Measurements from ENCODE around the gene EPSTI1.

- no peak for TF ChIP-seq CTCF (IDR thresholded peaks at IDR 0.05; ENCODE audit: borderline replicate concordance, extremely low read depth, low read length, poor library complexity, severe bottlenecking)
- TF ChIP-seq EZH2 (IDR thresholded peaks at IDR 0.05; ENCODE audit: borderline replicate concordance, low read depth, low read length, severe bottlenecking), result no peak
Observed at GRCh38 chr13:42997381-42997780, 5.3 kb upstream of the EPSTI1 start.
